ENCODE measurements around the gene COA3.
A peak's percentile ranks its signal among the peaks of the same experiment; 100 is the strongest.

GRCh38 chr17:42832934-42833766 is 34.6 kb upstream of the COA3 start, which contains the start of gene PSME3:
- TF ChIP-seq CTCF (IDR thresholded peaks at IDR 0.05; ENCODE audit: low read depth, low read length), result no peak
- TF ChIP-seq POLR2A (IDR thresholded peaks at IDR 0.05; ENCODE audit: extremely low read depth, insufficient read length), result peak; percentile 88
- TF ChIP-seq MYC (IDR thresholded peaks at IDR 0.05; ENCODE audit: low read depth, low read length), result peak; percentile 98

Data from NB4 (cell line).